ENCODE data around the gene TMEM181. TPM values are rescaled to one million over a fixed set of nuclear protein-coding genes. Genes with fewer than 3 reads are reported as not detected.

TMEM181 gene
- total RNA-seq, 2 donors from 2014 or later, result 13.9 to 14.4 TPM

DNA sequence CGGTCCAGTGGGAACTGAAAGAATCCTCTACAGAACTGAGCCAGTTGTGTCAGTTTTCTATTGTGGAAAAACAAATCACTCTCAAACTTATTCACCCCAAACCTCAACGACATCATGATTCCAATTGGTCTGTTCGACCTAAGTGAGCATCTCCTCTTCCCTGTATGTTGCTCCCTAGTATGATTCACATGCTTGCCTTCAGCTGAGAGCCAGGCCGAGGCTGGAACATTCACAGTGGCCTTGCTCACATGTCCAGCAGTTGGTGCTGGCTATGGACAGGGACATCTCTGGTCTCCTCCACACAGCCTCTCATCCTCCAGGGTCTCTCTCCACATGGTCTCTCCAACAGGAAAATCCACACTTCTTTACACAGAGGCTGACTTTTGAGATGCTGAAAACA lies 28.3 kb upstream of the TMEM181 start:
- H3K27me3 ChIP-seq, result no peaks in the 10 kb centered on the region
- no peak overlapping the region for H3K4me3 ChIP-seq
- no peak overlapping the region for H3K27ac ChIP-seq
- no peaks in the 10 kb centered on the region for H3K36me3 ChIP-seq
- TF ChIP-seq, protein P1, sequence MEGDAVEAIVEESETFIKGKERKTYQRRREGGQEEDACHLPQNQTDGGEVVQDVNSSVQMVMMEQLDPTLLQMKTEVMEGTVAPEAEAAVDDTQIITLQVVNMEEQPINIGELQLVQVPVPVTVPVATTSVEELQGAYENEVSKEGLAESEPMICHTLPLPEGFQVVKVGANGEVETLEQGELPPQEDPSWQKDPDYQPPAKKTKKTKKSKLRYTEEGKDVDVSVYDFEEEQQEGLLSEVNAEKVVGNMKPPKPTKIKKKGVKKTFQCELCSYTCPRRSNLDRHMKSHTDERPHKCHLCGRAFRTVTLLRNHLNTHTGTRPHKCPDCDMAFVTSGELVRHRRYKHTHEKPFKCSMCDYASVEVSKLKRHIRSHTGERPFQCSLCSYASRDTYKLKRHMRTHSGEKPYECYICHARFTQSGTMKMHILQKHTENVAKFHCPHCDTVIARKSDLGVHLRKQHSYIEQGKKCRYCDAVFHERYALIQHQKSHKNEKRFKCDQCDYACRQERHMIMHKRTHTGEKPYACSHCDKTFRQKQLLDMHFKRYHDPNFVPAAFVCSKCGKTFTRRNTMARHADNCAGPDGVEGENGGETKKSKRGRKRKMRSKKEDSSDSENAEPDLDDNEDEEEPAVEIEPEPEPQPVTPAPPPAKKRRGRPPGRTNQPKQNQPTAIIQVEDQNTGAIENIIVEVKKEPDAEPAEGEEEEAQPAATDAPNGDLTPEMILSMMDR (IDR thresholded peaks at IDR 0.05), result no peak
- peaks cover 0 to 12% of the 10 kb centered on the region in 2 donors for H3K4me1 ChIP-seq
- no peak for DNase-seq (ENCODE audit: low spot score)
- H3K9me3 ChIP-seq, result peaks cover 0 to 9% of the 10 kb centered on the region in 2 donors

DNA sequence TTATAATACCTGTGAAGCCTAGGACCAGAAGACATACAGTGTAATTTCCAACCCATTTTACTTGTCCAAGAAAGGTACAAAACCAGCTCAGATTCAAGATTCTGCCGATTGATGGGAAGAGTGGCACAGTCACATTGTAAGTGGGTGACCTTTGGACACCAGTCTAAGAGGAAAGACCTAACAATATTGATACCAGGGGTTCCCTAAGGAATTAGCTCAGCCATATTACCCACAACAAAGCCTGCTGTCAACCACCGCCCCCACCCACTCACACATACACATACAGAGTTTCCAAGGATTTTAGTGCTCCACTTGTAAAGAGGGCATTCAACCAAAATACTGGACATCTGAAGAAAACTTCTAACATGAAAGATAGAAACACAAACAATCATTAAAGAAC lies 27.9 kb upstream of the TMEM181 start:
- Histone ChIP-seq H3K27me3 (no peaks in the 10 kb centered on the region), H3K4me3 (no peak overlapping the region), H3K4me1 (peaks cover 0 to 13% of the 10 kb centered on the region in 2 donors), H3K36me3 (no peaks in the 10 kb centered on the region), H3K27ac (no peak overlapping the region), H3K9me3 (peaks cover 0 to 5% of the 10 kb centered on the region in 2 donors)
- no peak for DNase-seq (ENCODE audit: low spot score)
- TF ChIP-seq, protein P1 (IDR thresholded peaks at IDR 0.05), result no peak

DNA sequence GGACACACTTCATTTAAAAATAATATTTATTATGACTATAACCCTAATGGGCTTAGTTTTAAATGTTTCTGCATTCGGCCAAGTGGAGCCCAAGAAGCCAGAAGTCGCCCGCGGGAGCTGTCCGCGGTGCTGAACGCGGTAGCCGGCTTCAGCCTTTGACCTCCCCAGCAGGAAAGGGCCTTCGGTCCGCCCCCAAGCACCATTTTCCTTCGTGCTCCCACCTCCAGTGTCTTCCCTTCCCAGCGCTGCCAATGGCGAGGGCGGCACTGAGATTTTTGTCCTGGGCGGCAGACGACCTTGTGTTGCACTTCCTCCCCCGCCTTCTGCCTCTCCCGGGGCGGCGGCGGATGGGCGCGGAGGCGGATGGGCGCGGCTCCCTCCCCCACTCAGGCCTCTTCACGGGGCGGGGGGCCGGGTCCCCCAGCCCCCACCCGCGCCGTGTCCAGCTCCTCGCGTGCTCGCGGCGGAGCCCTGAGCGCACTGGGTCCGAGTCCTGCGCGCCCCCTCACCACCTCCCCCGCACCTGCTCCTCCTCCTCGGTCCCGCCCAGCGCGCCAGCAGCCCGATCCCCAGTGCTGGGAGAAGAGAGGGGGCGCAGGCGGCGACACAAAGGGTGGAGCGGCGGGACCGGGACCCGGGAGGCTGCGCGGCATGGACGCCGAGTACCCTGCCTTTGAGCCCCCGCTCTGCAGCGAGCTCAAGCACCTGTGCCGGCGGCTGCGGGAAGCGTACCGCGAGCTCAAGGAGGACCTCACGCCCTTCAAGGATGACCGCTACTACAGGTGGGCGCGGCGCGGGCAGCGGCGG lies 23.6 kb upstream of the TMEM181 start:
- no peak for DNase-seq (ENCODE audit: low spot score)
- Histone ChIP-seq H3K27ac (peak overlapping the region in 1 of 2 donors; percentile 53), H3K36me3 (no peaks in the 10 kb centered on the region), H3K4me1 (peaks cover 0 to 18% of the 10 kb centered on the region in 2 donors), H3K4me3 (peak overlapping the region; percentile 52 to 65), H3K9me3 (no peaks in the 10 kb centered on the region), H3K27me3 (no peaks in the 10 kb centered on the region)
- TF ChIP-seq, protein P1 (IDR thresholded peaks at IDR 0.05), result no peak

DNA sequence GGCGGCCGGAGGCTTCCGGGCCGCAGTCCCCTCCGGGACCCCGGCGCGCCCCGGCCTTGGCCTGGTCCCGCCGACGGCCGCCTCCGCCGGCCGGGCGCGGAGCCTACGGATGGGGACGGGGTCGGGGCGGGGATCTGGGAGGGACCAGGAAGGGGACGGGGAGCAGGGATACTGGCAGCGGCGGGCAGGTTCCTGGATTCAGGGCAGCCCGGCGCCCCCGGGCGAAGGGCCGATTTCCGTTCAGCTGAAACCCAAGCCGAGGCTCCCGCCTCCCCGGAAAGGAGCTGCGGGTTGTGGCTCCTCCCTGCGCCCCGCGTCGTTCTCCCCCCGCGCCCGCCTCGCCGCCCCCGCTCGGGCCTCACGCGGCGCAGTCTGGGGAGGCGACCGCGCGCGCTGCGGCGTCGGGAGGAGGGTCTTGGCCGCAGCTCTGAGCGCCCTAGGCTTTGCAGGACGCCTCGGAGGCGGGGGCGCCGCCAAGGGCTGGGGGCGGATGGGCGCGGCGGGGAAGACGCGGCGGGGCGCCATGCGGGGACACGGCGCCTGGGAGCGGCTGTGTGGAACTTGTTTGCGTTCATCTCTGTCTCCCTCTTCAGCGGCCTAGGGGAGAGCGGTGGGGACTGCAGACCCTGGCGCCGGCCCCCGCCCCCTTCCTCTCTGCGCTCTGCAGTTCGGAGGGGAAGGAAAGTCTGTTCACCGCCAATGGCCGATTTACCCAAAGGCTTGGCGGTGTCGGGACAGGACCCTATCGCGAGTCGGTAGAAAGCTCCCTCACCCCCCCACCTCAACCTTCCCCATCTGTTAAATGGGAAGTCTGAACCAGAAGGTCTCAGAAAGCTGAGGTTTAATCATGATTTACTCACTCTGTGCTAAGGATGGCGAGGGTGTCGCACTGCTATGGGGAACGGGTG lies 22.7 kb upstream of the TMEM181 start:
- Histone ChIP-seq H3K4me1 (peaks cover 0 to 18% of the 10 kb centered on the region in 2 donors), H3K9me3 (no peaks in the 10 kb centered on the region), H3K27me3 (no peaks in the 10 kb centered on the region), H3K4me3 (peak overlapping the region; percentile 52 to 65), H3K27ac (peak overlapping the region in 1 of 2 donors; percentile 53), H3K36me3 (no peaks in the 10 kb centered on the region)
- TF ChIP-seq, protein P1 (IDR thresholded peaks at IDR 0.05), result no peak
- no peak for DNase-seq (ENCODE audit: low spot score)

DNA sequence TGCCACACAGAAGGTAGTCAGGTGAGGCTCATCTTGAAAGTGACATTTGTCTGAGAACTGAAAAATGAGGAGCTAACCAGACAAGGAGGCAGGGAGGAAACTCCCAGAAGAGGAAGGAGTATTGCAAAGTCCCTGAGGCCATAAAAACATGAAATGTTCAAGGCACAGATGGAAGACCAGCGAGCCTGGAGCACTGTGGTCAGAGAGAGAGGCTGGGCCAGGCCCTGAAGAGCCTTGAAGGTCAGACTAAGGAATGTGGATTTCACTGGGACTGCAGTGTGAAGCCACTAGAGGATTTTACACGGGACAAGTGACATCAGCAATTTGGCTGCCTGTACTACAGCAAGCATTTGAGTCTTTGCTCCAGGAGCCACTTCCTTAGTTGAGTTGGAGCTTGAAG lies 21.1 kb upstream of the TMEM181 start:
- Histone ChIP-seq H3K27ac (peak overlapping the region in 1 of 2 donors; percentile 29), H3K9me3 (no peaks in the 10 kb centered on the region), H3K36me3 (no peaks in the 10 kb centered on the region), H3K27me3 (no peaks in the 10 kb centered on the region), H3K4me1 (peaks cover 0 to 18% of the 10 kb centered on the region in 2 donors), H3K4me3 (no peak overlapping the region)
- TF ChIP-seq, protein P1 (IDR thresholded peaks at IDR 0.05), result no peak
- no peak for DNase-seq (ENCODE audit: low spot score)
